IPS DF 19.7 (cell line): ENCODE results near the gene CFDP1.
"Not testable (repeated sequence)": the region's sequence is repeated elsewhere in the genome, so short reads cannot be mapped to it uniquely, and the experiment has no call there.

ENCODE experiments used
- DNase-seq: peaks from one replicate; pipeline ENCODE4 v3.0.0-alpha.2; 2013; ENCODE audit warnings: low read depth, low spot score

The CFDP1 gene

DNA sequence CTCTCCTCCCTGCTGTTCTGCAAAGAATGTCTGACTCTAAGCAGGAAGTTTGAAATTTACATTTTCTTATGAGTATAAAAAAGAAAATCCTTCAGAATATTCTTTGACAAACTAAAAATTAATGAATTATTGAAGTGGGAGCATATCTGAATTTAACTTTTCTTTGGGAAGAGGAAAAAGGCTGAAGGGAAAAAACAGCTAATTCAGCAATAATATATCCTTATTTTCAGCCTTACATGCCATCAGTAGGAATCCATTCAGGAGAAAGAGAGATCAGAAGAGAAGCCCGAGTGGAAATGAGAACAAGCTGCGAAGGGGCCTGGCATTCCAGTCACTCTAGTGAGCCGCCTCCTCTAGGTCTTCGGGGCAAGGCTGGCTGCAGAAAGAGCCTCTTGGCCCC, 140.1 kb downstream of the CFDP1 start:
- no peak for DNase-seq

DNA sequence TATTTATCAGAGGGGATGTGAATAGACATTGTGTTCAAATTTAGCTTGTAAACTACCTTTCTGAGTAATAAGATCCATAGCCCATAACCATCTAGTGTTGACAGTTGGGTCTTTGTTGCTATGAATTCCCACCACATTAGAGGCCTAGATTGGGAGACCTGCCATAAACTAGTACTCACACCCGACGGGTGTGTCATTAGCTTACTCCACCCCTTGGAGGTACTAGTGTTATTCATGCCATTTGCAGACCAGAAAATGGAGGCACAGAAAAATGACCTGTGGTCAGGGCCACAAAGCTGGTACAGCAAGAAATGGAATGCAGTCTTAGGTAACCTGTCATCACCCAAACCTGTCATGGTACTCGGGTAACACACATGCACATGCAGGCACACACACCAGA, 140.6 kb downstream of the CFDP1 start:
- no peak for DNase-seq

DNA sequence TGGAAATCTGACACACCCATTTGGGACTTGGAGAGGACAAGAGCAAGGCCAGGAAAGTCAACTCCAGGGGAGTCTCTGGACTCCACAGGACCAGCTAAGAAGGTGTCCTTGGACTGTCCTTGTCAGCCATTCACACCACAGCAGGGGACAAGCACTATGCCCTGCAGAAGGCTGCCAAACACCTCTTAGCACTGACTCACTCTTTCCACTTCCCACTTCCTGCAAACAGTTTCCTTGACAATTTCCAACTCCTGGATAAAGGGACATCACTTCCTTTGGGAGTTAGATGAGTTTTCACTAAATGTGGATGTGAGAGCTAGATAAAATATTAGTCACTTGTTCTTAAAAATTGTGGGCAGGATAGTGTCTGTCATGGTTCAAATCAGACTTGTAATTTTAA, 144.1 kb downstream of the CFDP1 start:
- DNase-seq: peak; percentile 25

DNA sequence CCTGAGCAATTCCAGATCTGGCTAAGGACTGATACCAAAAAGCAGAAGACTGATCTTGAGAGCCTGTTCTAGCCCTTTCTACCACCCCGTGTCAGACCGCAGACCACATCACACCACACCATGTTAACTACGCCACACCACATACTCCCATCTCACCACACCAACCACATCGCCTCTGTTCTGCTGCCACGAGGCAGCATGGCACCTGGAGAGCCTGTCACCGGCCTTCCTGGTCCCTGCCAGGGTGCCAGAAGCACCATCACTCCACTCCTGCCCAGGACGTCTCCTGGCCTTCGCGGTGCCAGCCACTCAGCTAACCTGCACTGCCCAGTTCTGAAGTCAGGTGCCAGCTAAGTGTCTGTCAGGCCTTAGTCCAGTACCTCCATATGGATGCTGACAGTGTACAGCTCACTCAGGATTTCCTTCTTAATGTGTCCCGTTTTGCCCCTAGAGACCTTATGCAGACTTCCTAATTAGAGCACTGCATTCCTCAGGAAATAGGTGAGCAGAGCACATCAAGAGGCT, 144.6 kb downstream of the CFDP1 start:
- DNase-seq: no peak

DNA sequence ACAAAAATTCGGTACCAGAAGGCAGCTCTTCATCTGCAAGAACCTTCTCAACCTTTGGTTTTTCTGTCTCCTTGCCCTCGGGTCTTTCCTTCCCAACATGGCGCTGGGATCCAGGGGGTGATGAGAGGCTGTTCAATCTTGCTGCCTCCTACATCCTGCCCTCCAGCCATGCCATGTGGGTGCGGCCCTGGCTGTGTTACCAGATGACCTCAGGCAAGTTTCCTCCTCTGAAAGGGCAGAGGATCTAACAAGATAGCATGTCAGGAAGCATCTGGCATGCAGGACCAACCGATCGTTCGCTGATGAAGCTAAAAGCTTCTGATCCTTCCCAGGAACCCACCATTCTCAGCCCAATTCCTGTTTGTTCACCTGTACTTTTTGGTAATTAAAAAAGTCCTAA, 145.1 kb downstream of the CFDP1 start:
- DNase-seq: no peak

DNA sequence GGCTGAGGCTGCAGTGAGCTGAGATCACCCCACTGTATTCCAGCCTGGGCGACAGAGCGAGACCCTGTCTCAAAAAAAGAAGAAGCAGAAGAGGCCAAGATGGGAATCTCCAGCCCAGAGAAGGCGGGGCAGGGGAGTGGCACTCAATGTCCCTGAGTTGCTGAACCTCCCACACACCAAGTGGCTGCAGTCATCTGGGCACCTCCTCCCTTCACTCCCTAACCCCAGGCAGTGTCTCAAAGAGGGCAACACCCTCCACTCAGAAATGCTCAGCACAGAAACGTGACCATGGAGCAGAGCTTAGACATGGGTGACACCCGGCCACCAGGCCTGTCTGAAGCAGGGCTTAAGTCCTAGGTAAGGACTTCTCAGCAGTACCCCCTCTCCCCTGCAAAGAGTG, 145.6 kb downstream of the CFDP1 start:
- no peak for DNase-seq

DNA sequence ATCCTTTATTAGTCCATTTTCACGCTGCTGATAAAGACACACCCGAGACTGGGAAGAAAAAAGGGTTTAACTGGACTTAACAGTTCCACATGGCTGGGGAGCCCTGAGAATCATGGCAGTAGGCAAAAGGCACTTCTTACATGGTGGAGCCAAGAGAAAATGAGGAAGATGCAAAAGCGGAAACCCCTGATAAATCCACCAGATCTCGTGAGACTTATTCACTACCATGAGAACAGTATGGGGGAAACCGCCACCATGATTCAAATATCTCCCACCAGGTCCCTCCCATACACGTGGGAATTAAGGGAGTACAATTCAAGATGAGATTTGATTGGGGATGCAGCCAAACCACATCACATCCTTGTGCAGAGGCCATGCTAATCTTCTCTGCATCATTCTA, 146.9 kb downstream of the CFDP1 start:
- DNase-seq: no peak

DNA sequence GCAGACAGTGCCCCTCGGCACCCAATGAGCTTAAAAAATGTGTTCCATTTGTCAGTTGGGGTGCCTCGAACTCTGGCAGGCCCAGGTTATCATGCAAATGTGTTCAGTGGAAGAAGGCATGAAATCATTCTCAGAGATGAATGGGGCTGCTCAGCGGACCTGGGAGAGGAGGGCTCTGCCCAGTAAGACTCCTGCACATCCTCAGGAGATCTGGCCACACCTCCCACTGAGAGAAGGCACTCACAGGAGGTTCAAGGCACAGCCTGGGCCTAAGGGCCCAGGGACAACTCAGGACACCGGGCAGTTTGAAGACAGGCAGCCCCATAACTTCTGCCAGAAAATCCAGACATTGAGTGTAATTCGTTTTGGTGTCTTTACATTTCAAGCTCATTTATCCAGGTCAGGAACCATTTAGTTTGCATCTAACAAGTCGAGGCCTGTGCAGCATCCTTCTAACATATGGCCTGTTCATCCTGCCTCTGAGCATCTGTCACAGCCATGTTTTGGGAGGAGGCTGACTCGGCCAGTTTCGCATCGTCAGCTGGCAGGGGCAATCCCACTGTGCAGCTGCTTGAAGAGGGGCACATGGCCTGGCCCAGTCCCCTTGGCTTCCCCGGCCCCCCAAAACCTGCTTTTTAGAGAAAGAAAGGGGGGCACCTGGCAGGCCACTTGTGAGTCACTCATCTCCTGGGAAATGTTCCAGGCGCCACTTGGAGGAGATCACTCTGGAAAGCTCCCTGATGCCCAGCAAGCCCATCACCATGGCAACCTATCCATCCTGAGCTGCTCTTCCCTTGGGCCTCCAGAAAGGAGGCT, 150.6 kb downstream of the CFDP1 start:
- no peak for DNase-seq

- DNase-seq: no peak
Observed at GRCh38 chr16:75281826-75282225, 151.5 kb downstream of the CFDP1 start.

- not testable (repeated sequence) for DNase-seq
Observed at GRCh38 chr16:75281009-75281408, 152.3 kb downstream of the CFDP1 start.

- no peak for DNase-seq
Observed at GRCh38 chr16:75280331-75280804, 152.9 kb downstream of the CFDP1 start.

- DNase-seq: no peak
Observed at GRCh38 chr16:75279305-75279704, 154.0 kb downstream of the CFDP1 start.

GRCh38 chr16:75273054-75273925, 160.0 kb downstream of the CFDP1 start:
- no peak for DNase-seq

DNA sequence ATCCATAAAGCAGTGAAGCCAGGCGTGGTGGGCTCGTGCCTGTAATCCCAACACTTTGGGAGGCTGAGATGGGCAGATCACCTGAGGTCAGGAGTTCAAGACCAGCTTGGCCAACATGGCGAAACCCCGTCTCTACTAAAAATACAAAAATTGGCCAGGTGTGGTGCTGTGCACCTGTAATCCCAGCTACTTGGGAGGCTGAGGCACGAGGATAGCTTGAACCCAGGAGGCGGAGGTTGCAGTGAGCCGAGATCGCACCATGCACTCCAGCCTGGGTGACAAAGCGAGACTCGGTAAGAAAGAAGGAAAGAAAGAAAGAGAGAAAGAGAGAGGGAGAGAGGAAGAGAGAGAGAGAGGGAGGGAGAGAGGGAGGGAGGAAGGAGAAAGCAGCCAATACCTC, 160.7 kb downstream of the CFDP1 start:
- DNase-seq: not testable (repeated sequence)

DNA sequence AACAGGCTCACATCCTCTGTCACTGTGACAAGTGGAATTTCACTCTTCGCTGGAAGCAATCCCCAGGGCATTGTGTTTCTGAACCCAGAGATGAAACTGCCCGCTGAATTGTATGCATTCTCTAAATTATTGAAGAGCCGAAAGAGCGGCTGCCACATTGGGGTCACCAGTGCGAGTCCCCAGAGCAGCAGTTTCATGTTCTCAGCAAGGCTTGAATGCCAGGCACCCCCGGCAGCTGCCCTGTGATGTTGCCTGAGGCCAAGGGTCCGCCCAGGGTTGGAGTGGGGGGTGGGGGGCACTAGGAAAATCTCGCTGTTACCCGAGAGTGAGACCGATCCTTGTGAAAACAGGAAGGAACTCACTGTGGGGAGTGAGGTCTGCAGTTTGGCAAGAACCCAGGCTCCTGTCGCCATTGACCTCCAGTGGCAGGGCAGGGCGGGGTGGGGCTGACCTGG, 161.2 kb downstream of the CFDP1 start:
- DNase-seq: no peak

- no peak for DNase-seq
Observed at GRCh38 chr16:75271441-75272096, 161.7 kb downstream of the CFDP1 start.

GRCh38 chr16:75269358-75269757, 163.9 kb downstream of the CFDP1 start:
- not testable (repeated sequence) for DNase-seq

- DNase-seq: no peak
Observed at GRCh38 chr16:75267631-75268264, 165.6 kb downstream of the CFDP1 start.

DNA sequence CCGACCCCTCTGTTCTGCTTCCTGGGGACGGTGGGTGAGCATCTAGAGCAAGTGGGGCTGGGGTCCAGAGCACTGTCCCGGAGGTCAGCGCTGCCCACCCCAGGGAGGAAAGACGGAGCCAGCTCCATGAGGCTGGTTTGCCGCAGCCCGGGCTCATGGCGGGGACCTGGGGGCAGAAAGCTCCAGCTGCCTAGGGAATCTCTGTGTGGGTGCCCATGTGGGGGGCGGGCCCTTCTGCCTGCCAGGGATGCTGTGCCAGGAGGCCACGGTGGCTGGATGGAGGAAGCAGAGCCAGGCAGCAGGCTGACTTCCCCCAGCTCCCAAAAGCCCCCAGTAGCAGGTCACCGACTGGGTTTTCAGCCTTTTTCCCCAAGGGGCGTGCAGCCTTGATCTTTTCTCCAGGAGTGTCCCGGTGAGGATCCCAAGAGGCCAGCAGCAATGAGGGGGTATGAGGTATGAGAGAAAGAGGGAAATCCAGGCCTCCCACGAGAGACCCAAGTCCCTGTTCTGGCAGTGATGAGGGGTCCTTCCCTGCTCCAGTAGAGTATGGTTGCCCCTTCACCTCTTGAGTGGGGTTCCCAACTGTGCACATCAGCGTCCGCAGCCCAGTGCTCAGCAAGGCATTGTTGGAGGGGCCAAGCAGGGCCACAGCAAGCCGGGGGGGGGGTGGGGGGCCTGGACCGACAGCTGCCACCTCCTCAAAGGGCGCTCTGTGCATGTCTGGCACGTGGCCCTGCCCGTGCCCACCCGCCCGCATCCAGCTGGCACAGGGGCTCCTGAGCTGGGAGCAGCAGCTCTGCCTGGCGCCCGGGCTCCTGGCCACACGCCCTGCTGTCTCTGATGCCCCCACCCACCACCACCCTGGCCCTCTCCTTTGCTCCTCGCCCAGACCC, 166.3 kb downstream of the CFDP1 start:
- DNase-seq: no peak
